MM.1S (cell line): ENCODE measurements around the gene CLCA1.
A peak's percentile ranks its signal among the peaks of the same experiment; 100 is the strongest.

Source experiments
- DNase-seq: peaks from one replicate; pipeline ENCODE4 v3.0.0-alpha.2; 2015
- H2AFZ ChIP-seq: fragments of 300-600 bp; sonication (generic); 2 replicates; pipeline ENCODE4 v1.6.0; 2016; ENCODE audit warnings: antibody characterized with exemption, low read length
- H3F3A ChIP-seq: fragments of 300-600 bp; sonication (generic); 2 replicates; pipeline ENCODE4 v1.6.1; 2016; ENCODE audit warnings: mild to moderate bottlenecking, antibody characterized with exemption, low read length, moderate library complexity, mixed read lengths; ENCODE audit not compliant: insufficient read depth
- H3K27ac ChIP-seq: fragments of 300-600 bp; sonication (generic); 2 replicates; pipeline ENCODE4 v1.5.1; 2016; ENCODE audit warnings: mild to moderate bottlenecking, low read length
- H3K27me3 ChIP-seq: fragments of 300-600 bp; sonication (generic); replicated peaks from 2 replicates; pipeline ENCODE4 v1.6.0; 2016; ENCODE audit warnings: low read length; ENCODE audit not compliant: insufficient read depth
- H3K36me3 ChIP-seq: fragments of 300-600 bp; sonication (generic); replicated peaks from 2 replicates; pipeline ENCODE4 v1.6.1; 2016; ENCODE audit warnings: mild to moderate bottlenecking, low read length, mixed read lengths; ENCODE audit not compliant: insufficient read depth
- H3K4me1 ChIP-seq: fragments of 300-600 bp; sonication (generic); 2 replicates; pipeline ENCODE4 v1.6.1; 2016; ENCODE audit warnings: low read length, mixed read lengths
- H3K4me2 ChIP-seq: fragments of 300-600 bp; sonication (generic); 2 replicates; pipeline ENCODE4 v1.6.0; 2016; ENCODE audit warnings: low read depth, low read length
- H3K4me3 ChIP-seq: fragments of 300-600 bp; sonication (generic); 2 replicates; pipeline ENCODE4 v1.5.1; 2016; ENCODE audit warnings: low read length, mixed read lengths
- H3K79me2 ChIP-seq: fragments of 300-600 bp; sonication (generic); 2 replicates; pipeline ENCODE4 v1.6.1; 2016; ENCODE audit warnings: mixed run types, low read length, mixed read lengths
- H3K9ac ChIP-seq: fragments of 300-600 bp; sonication (generic); 2 replicates; pipeline ENCODE4 v1.6.1; 2016; ENCODE audit warnings: low read length, mixed read lengths
- H3K9me2 ChIP-seq: fragments of 300-600 bp; sonication (generic); replicated peaks from 2 replicates; pipeline ENCODE4 v1.6.1; 2016; ENCODE audit warnings: mild to moderate bottlenecking, low read length, mixed read lengths; ENCODE audit not compliant: insufficient read depth
- H3K9me3 ChIP-seq: fragments of 300-600 bp; sonication (generic); replicated peaks from 2 replicates; pipeline ENCODE4 v1.6.1; 2016; ENCODE audit warnings: mild to moderate bottlenecking, low read length, mixed read lengths; ENCODE audit not compliant: insufficient read depth
- H4K20me1 ChIP-seq: fragments of 300-600 bp; sonication (generic); 2 replicates; pipeline ENCODE4 v1.6.1; 2016; ENCODE audit warnings: mild to moderate bottlenecking, low read length, moderate library complexity, mixed read lengths; ENCODE audit not compliant: insufficient read depth
- CTCF ChIP-seq: fragments of 300-600 bp; sonication (generic); IDR thresholded peaks from 2 replicates; pipeline ENCODE4 v1.5.1; 2016; ENCODE audit warnings: antibody characterized with exemption, low read length, mixed read lengths
- EZH2 ChIP-seq: fragments of 300-600 bp; sonication (generic); optimal IDR thresholded peaks from 2 replicates; pipeline ENCODE3; 2017; ENCODE audit warnings: low read depth, mild to moderate bottlenecking, antibody characterized with exemption, low read length, mixed read lengths
- EZH2phosphoT487 ChIP-seq: fragments of 300-600 bp; sonication (generic); IDR thresholded peaks from 2 replicates; pipeline ENCODE4 v1.6.1; 2018; ENCODE audit warnings: antibody characterized with exemption, low read length

CLCA1 gene

GRCh38 chr1:86468501-86468977 lies at the start of gene CLCA1:
TSS of gene CLCA1 (plus strand) at chr1:86468927. CDS start at chr1:86468972, 45 bp downstream.
- H3K4me2 ChIP-seq: no peak within 1 kb of the TSS

GRCh38 chr1:86419277-86419903 lies 49.3 kb upstream of the CLCA1 start:
- H2AFZ ChIP-seq: no peak overlapping the region
- H3K36me3 ChIP-seq: no peaks in the 10 kb centered on the region
- H3K4me3 ChIP-seq: no peak overlapping the region
- no peaks in the 10 kb centered on the region for H3K79me2 ChIP-seq
- no peaks in the 10 kb centered on the region for H3K9me2 ChIP-seq
- TF ChIP-seq EZH2phosphoT487: no peak
- peak; percentile 71 for TF ChIP-seq CTCF
- TF ChIP-seq EZH2: no peak
- H3K4me2 ChIP-seq: no peak overlapping the region
- no peaks in the 10 kb centered on the region for H3K9me3 ChIP-seq
- no peak overlapping the region for H3K27ac ChIP-seq
- no peaks in the 10 kb centered on the region for H4K20me1 ChIP-seq
- no peaks in the 10 kb centered on the region for H3K27me3 ChIP-seq
- H3K9ac ChIP-seq: no peak overlapping the region
- no peaks in the 10 kb centered on the region for H3K4me1 ChIP-seq
- no peaks in the 10 kb centered on the region for H3F3A ChIP-seq
- peak; percentile 61 for DNase-seq

More at GRCh38 chr1:86468501-86468977, at the start of gene CLCA1:
- Histone ChIP-seq H3K9me2 (no peaks in the 10 kb centered on the region), H2AFZ (no peak within 1 kb of the TSS), H3K79me2 (no peaks in the 10 kb centered on the region), H3K9me3 (no peaks in the 10 kb centered on the region), H3K9ac (no peak within 1 kb of the TSS), H3K36me3 (no peaks in the 10 kb centered on the region), H4K20me1 (no peaks in the 10 kb centered on the region), H3F3A (no peaks in the 10 kb centered on the region), H3K27me3 (peaks cover 57% of the 10 kb centered on the region), H3K4me1 (0 out of 2 replicates have a peak, but pooled peaks cover 5% of the 10 kb centered on the region), H3K27ac (no peak within 1 kb of the TSS), H3K4me3 (no peak within 1 kb of the TSS)
- no peak for TF ChIP-seq EZH2phosphoT487
- no peak for TF ChIP-seq CTCF
- no peak for TF ChIP-seq EZH2
- no peak for DNase-seq

- H2AFZ ChIP-seq: no peak overlapping the region
- H3K9ac ChIP-seq: no peak overlapping the region
- DNase-seq: no peak
These were observed 47.0 kb upstream of the CLCA1 start for GRCh38 chr1:86421601-86422280.

More at GRCh38 chr1:86421601-86422280, 47.0 kb upstream of the CLCA1 start:
- no peaks in the 10 kb centered on the region for H3F3A ChIP-seq
- H3K4me1 ChIP-seq: no peaks in the 10 kb centered on the region
- H3K4me2 ChIP-seq: no peak overlapping the region
- no peaks in the 10 kb centered on the region for H3K79me2 ChIP-seq
- H3K4me3 ChIP-seq: no peak overlapping the region
- H4K20me1 ChIP-seq: no peaks in the 10 kb centered on the region
- H3K36me3 ChIP-seq: no peaks in the 10 kb centered on the region
- TF ChIP-seq EZH2: no peak
- no peak for TF ChIP-seq CTCF
- no peak for TF ChIP-seq EZH2phosphoT487
- no peaks in the 10 kb centered on the region for H3K9me3 ChIP-seq
- H3K27me3 ChIP-seq: no peaks in the 10 kb centered on the region
- H3K9me2 ChIP-seq: no peaks in the 10 kb centered on the region
- no peak overlapping the region for H3K27ac ChIP-seq
